A673 (cell line): ENCODE results near the gene BTBD7. TPM values are rescaled to one million over a fixed set of nuclear protein-coding genes. Genes with fewer than 3 reads are reported as not detected.

Experiments used
- BruUV-seq: library from RNA; stranded (reverse); fragments of 400-500 nt; replicated peaks from 2 replicates; lab custom pipeline; 2021; lab: Mats Ljungman, UMichigan
- CTCF ChIA-PET: fragments of 300-600 bp; sonication (Branson Sonifier 250); formaldehyde crosslinking; loops from one replicate; lab custom pipeline; 2022; ENCODE audit warnings: antibody characterized with exemption; lab: Charles Lee
- POLR2A ChIA-PET: fragments of 300-600 bp; sonication (Branson Sonifier 250); formaldehyde crosslinking; loops from one replicate; lab custom pipeline; 2022; ENCODE audit warnings: antibody characterized with exemption; ENCODE audit not compliant: low non-redundant PET; lab: Charles Lee
- DNase-seq: peaks from one replicate; pipeline ENCODE4 v3.0.0-alpha.2; 2015; ENCODE audit warnings: low spot score
- H3K27ac ChIP-seq: fragments of 200-600 bp; sonication (generic); 2 replicates; pipeline ENCODE4 v1.5.1; 2016; ENCODE audit warnings: mixed run types, low read depth, mild to moderate bottlenecking, mixed read lengths, antibody characterized with exemption, low read length; ENCODE audit not compliant: poor library complexity, severe bottlenecking
- H3K27me3 ChIP-seq: fragments of 200-600 bp; sonication (generic); replicated peaks from 2 replicates; pipeline ENCODE4 v1.6.1; 2017; ENCODE audit warnings: mixed run types, low read depth, mild to moderate bottlenecking, mixed read lengths, antibody characterized with exemption, low read length; ENCODE audit not compliant: insufficient read depth, poor library complexity
- H3K36me3 ChIP-seq: fragments of 200-600 bp; sonication (generic); 2 replicates; pipeline ENCODE4 v1.6.1; 2016; ENCODE audit warnings: mixed run types, mild to moderate bottlenecking, mixed read lengths, antibody characterized with exemption, low read length; ENCODE audit not compliant: insufficient read depth, poor library complexity, severe bottlenecking
- H3K4me1 ChIP-seq: fragments of 200-600 bp; sonication (generic); 2 replicates; pipeline ENCODE4 v1.6.1; 2017; ENCODE audit warnings: mixed run types, mild to moderate bottlenecking, mixed read lengths, antibody characterized with exemption, low read length; ENCODE audit not compliant: insufficient read depth, poor library complexity, severe bottlenecking
- H3K4me3 ChIP-seq: fragments of 200-600 bp; sonication (generic); 2 replicates; pipeline ENCODE4 v1.5.1; 2016; ENCODE audit warnings: low read depth, mixed run types, mild to moderate bottlenecking, mixed read lengths, low read length; ENCODE audit not compliant: poor library complexity, severe bottlenecking
- H3K9me3 ChIP-seq: fragments of 200-600 bp; sonication (generic); 2 replicates; pipeline ENCODE4 v1.6.1; 2016; ENCODE audit warnings: mixed run types, low read depth, mild to moderate bottlenecking, mixed read lengths, antibody characterized with exemption, low read length; ENCODE audit not compliant: poor library complexity, severe bottlenecking
- CTCF ChIP-seq: fragments of 300-800, 200-600 bp; sonication (generic); conservative IDR thresholded peaks from 2 replicates; pipeline ENCODE4 v1.5.1; 2017; ENCODE audit warnings: low read depth, mild to moderate bottlenecking, antibody characterized with exemption, low read length, moderate library complexity, mixed read lengths
- EZH2 ChIP-seq: fragments of 200-600 bp; sonication (generic); IDR thresholded peaks from 2 replicates; pipeline ENCODE4 v1.6.1; 2017; ENCODE audit warnings: borderline replicate concordance, low read depth, mild to moderate bottlenecking, mixed read lengths, antibody characterized with exemption, low read length; ENCODE audit not compliant: poor library complexity, severe bottlenecking
- intact Hi-C: fragments of 100-400 bp; cut with micrococcal nuclease; formaldehyde crosslinking; loops from one replicate; pipeline ENCODE4 v1.10.0; 2022; ENCODE audit not compliant: unreplicated experiment
- total RNA-seq: library from RNA; stranded (reverse); gene quantifications from 2 replicates; pipeline ENCODE4 v1.2.3, GENCODE V29; 2021

BTBD7 gene
- total RNA-seq, 1 experiment from 2014 or later = 60.9 TPM

- no peak for DNase-seq
- TF ChIP-seq EZH2 = no peak
- no peak for TF ChIP-seq CTCF
Measured at GRCh38 chr14:93301821-93302447, 30.9 kb downstream of the BTBD7 start.

GRCh38 chr14:93299866-93300265, 33.0 kb downstream of the BTBD7 start:
- no TSS peak for BruUV-seq
- Histone ChIP-seq H3K36me3 (no peaks in the 10 kb centered on the region), H3K27me3 (no peaks in the 10 kb centered on the region), H3K4me1 (peaks cover 26% of the 10 kb centered on the region), H3K4me3 (no peak overlapping the region), H3K27ac (no peak overlapping the region), H3K9me3 (no peaks in the 10 kb centered on the region)
- no peak for DNase-seq
- TF ChIP-seq CTCF (no peak), EZH2 (no peak)
- intact Hi-C loops = no loop called here
- ChIA-PET POLR2A (no interaction called here), CTCF (no interaction called here)

More at GRCh38 chr14:93301821-93302447, 30.9 kb downstream of the BTBD7 start:
- H3K4me3 ChIP-seq = no peak overlapping the region
- peaks cover 17% of the 10 kb centered on the region for H3K4me1 ChIP-seq
- no peaks in the 10 kb centered on the region for H3K9me3 ChIP-seq
- no peaks in the 10 kb centered on the region for H3K36me3 ChIP-seq
- no TSS peak for BruUV-seq
- ChIA-PET CTCF (no interaction called here), POLR2A (no interaction called here)
- no peak overlapping the region for H3K27ac ChIP-seq
- intact Hi-C loops = no loop called here
- H3K27me3 ChIP-seq = no peaks in the 10 kb centered on the region

- POLR2A ChIA-PET = no interaction called here
- intact Hi-C loops = no loop called here
Measured at GRCh38 chr14:93299416-93299815, 33.4 kb downstream of the BTBD7 start.

More at GRCh38 chr14:93299416-93299815, 33.4 kb downstream of the BTBD7 start:
- Histone ChIP-seq H3K27ac (no peak overlapping the region), H3K4me1 (peaks cover 26% of the 10 kb centered on the region), H3K36me3 (no peaks in the 10 kb centered on the region), H3K9me3 (no peaks in the 10 kb centered on the region), H3K4me3 (no peak overlapping the region), H3K27me3 (no peaks in the 10 kb centered on the region)
- DNase-seq = no peak
- TF ChIP-seq CTCF (no peak), EZH2 (no peak)
- CTCF ChIA-PET = no interaction called here
- no TSS peak for BruUV-seq
